ENCODE results near the gene EMC1.
"Not testable (repeated sequence)": the region's sequence is repeated elsewhere in the genome, so short reads cannot be mapped to it uniquely, and the experiment has no call there.

The EMC1 gene

GRCh38 chr1:19219451-19219850, 31.9 kb downstream of the EMC1 start:
- H3K36me3 ChIP-seq (ENCODE audit: control insufficient read depth, insufficient read depth, low read length), result peaks cover 64% of the 10 kb centered on the region
- no peaks in the 10 kb centered on the region for H3K27me3 ChIP-seq (replicated peaks; ENCODE audit: control insufficient read depth, insufficient read depth, low read length, poor library complexity, severe bottlenecking)
- H3K27ac ChIP-seq (ENCODE audit: insufficient read depth, low read length, poor library complexity, severe bottlenecking), result no peak overlapping the region
- H3K4me3 ChIP-seq (ENCODE audit: insufficient read depth, low read depth, low read length, poor library complexity, severe bottlenecking), result no peak overlapping the region
- DNase-seq, result no peak
- H3K9me3 ChIP-seq (ENCODE audit: control insufficient read depth, low read length), result no peaks in the 10 kb centered on the region
- no peaks in the 10 kb centered on the region for H3K4me1 ChIP-seq (ENCODE audit: control insufficient read depth, insufficient read depth, low read length, poor library complexity, severe bottlenecking)

- not testable (repeated sequence) for H3K9me3 ChIP-seq (ENCODE audit: control insufficient read depth, low read length); H3K4me3 ChIP-seq (ENCODE audit: insufficient read depth, low read depth, low read length, poor library complexity, severe bottlenecking); H3K27ac ChIP-seq (ENCODE audit: insufficient read depth, low read length, poor library complexity, severe bottlenecking); H3K4me1 ChIP-seq (ENCODE audit: control insufficient read depth, insufficient read depth, low read length, poor library complexity, severe bottlenecking); H3K27me3 ChIP-seq (replicated peaks; ENCODE audit: control insufficient read depth, insufficient read depth, low read length, poor library complexity, severe bottlenecking); DNase-seq
- peaks cover 37% of the 10 kb centered on the region for H3K36me3 ChIP-seq (ENCODE audit: control insufficient read depth, insufficient read depth, low read length)
Measured at GRCh38 chr1:19216585-19216984, 34.7 kb downstream of the EMC1 start.

- Histone ChIP-seq H3K4me1 (ENCODE audit: control insufficient read depth, insufficient read depth, low read length, poor library complexity, severe bottlenecking) (peaks cover 19% of the 10 kb centered on the region), H3K27ac (ENCODE audit: insufficient read depth, low read length, poor library complexity, severe bottlenecking) (no peak overlapping the region), H3K27me3 (replicated peaks; ENCODE audit: control insufficient read depth, insufficient read depth, low read length, poor library complexity, severe bottlenecking) (no peaks in the 10 kb centered on the region), H3K4me3 (ENCODE audit: insufficient read depth, low read depth, low read length, poor library complexity, severe bottlenecking) (no peak overlapping the region), H3K9me3 (ENCODE audit: control insufficient read depth, low read length) (no peaks in the 10 kb centered on the region), H3K36me3 (ENCODE audit: control insufficient read depth, insufficient read depth, low read length) (peaks cover 8% of the 10 kb centered on the region)
- no peak for DNase-seq
Measured at GRCh38 chr1:19213580-19213979, 37.7 kb downstream of the EMC1 start.

- H3K4me3 ChIP-seq (ENCODE audit: insufficient read depth, low read depth, low read length, poor library complexity, severe bottlenecking), result no peak overlapping the region
- no peaks in the 10 kb centered on the region for H3K27me3 ChIP-seq (replicated peaks; ENCODE audit: control insufficient read depth, insufficient read depth, low read length, poor library complexity, severe bottlenecking)
- peak overlapping the region; percentile 26 for H3K27ac ChIP-seq (ENCODE audit: insufficient read depth, low read length, poor library complexity, severe bottlenecking)
- H3K4me1 ChIP-seq (ENCODE audit: control insufficient read depth, insufficient read depth, low read length, poor library complexity, severe bottlenecking), result peaks cover 19% of the 10 kb centered on the region
- peaks cover 4% of the 10 kb centered on the region for H3K36me3 ChIP-seq (ENCODE audit: control insufficient read depth, insufficient read depth, low read length)
- no peaks in the 10 kb centered on the region for H3K9me3 ChIP-seq (ENCODE audit: control insufficient read depth, low read length)
- DNase-seq, result no peak
Measured at GRCh38 chr1:19212167-19212566, 39.2 kb downstream of the EMC1 start.

- no peaks in the 10 kb centered on the region for H3K9me3 ChIP-seq (ENCODE audit: control insufficient read depth, low read length)
- peaks cover 19% of the 10 kb centered on the region for H3K4me1 ChIP-seq (ENCODE audit: control insufficient read depth, insufficient read depth, low read length, poor library complexity, severe bottlenecking)
- DNase-seq, result no peak
- H3K27ac ChIP-seq (ENCODE audit: insufficient read depth, low read length, poor library complexity, severe bottlenecking), result peak overlapping the region; percentile 94
- no peaks in the 10 kb centered on the region for H3K27me3 ChIP-seq (replicated peaks; ENCODE audit: control insufficient read depth, insufficient read depth, low read length, poor library complexity, severe bottlenecking)
- no peaks in the 10 kb centered on the region for H3K36me3 ChIP-seq (ENCODE audit: control insufficient read depth, insufficient read depth, low read length)
- H3K4me3 ChIP-seq (ENCODE audit: insufficient read depth, low read depth, low read length, poor library complexity, severe bottlenecking), result peak overlapping the region; percentile 96
Measured at GRCh38 chr1:19210772-19211549, 40.4 kb downstream of the EMC1 start.

GRCh38 chr1:19209990-19210771, 41.1 kb downstream of the EMC1 start, which contains the start of gene UBR4:
Gene UBR4, minus strand, starts transcription at chr1:19210266. Its CDS starts 18 bp downstream, at chr1:19210248.
- no peaks in the 10 kb centered on the region for H3K9me3 ChIP-seq (ENCODE audit: control insufficient read depth, low read length)
- no peaks in the 10 kb centered on the region for H3K27me3 ChIP-seq (replicated peaks; ENCODE audit: control insufficient read depth, insufficient read depth, low read length, poor library complexity, severe bottlenecking)
- H3K36me3 ChIP-seq (ENCODE audit: control insufficient read depth, insufficient read depth, low read length), result no peaks in the 10 kb centered on the region
- H3K27ac ChIP-seq (ENCODE audit: insufficient read depth, low read length, poor library complexity, severe bottlenecking), result peak within 1 kb of the TSS; percentile 94
- H3K4me3 ChIP-seq (ENCODE audit: insufficient read depth, low read depth, low read length, poor library complexity, severe bottlenecking), result peak within 1 kb of the TSS; percentile 96
- peaks cover 19% of the 10 kb centered on the region for H3K4me1 ChIP-seq (ENCODE audit: control insufficient read depth, insufficient read depth, low read length, poor library complexity, severe bottlenecking)
- peak; percentile 95 to 96 (median 95) for DNase-seq

DNA sequence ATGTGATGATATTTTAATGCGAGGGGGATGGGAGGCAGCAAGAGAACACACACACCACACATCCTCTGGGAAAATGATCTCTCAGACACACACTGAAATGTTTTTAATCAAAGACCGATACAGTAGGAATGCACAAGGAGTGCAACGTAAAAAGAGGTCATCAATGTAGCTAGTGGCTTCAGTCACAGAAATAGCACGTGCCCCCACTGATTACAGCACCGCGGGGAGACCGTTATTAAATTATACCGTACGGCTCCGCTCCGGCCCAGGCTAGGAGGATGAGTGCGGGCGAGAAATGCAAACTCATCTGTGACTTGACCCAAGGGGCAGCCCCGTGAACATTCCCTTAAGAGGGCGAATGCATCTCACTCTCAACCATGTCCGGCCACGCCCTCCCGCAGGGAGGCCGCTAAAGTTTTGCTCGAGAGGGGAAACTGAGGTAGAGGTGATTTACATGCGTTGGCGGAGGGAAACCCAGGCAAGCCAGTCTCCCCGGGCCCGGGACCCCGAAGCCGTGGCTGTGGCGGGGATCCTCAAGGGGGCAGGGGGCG, 41.8 kb downstream of the EMC1 start:
- peaks cover 3% of the 10 kb centered on the region for H3K36me3 ChIP-seq (ENCODE audit: control insufficient read depth, insufficient read depth, low read length)
- peak overlapping the region; percentile 96 for H3K4me3 ChIP-seq (ENCODE audit: insufficient read depth, low read depth, low read length, poor library complexity, severe bottlenecking)
- peak overlapping the region; percentile 94 for H3K27ac ChIP-seq (ENCODE audit: insufficient read depth, low read length, poor library complexity, severe bottlenecking)
- H3K4me1 ChIP-seq (ENCODE audit: control insufficient read depth, insufficient read depth, low read length, poor library complexity, severe bottlenecking), result peaks cover 19% of the 10 kb centered on the region
- no peaks in the 10 kb centered on the region for H3K9me3 ChIP-seq (ENCODE audit: control insufficient read depth, low read length)
- H3K27me3 ChIP-seq (replicated peaks; ENCODE audit: control insufficient read depth, insufficient read depth, low read length, poor library complexity, severe bottlenecking), result no peaks in the 10 kb centered on the region
- peak; percentile 7 to 31 (median 8) for DNase-seq

DNA sequence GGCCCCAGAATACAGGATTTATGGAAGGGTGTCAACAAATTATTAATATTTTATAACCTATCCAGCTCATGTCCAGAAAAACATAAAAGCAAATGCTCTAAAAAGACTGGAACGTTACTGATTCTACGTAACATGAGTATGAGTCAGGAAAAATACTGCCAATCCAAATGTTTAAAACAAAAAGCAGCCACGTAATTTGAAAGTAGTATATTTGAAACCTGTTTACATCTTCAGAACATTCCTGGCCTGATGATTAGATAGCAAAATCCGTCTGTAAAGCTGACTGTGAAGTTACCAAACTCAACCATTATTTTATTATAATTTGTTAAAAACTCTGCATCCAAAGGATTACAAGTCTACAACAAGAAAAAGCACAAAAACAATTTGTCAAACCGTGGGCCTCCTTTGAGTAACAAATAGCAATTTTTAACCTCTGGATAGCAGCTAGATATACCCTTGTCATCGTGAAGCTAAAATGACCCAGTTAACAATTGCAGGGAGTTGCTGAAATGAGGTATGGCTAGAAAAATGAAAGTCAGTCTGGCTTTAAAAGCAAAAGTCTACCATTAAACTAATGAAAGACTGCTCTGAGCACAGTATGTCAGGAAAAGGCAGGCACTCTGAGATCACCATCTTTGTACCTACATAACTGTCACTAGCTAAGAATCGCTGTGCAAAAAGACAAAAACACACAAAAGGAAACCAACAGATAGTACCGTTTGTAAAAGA, 42.5 kb downstream of the EMC1 start:
- H3K4me1 ChIP-seq (ENCODE audit: control insufficient read depth, insufficient read depth, low read length, poor library complexity, severe bottlenecking), result peaks cover 19% of the 10 kb centered on the region
- DNase-seq, result no peak
- no peaks in the 10 kb centered on the region for H3K27me3 ChIP-seq (replicated peaks; ENCODE audit: control insufficient read depth, insufficient read depth, low read length, poor library complexity, severe bottlenecking)
- peaks cover 3% of the 10 kb centered on the region for H3K36me3 ChIP-seq (ENCODE audit: control insufficient read depth, insufficient read depth, low read length)
- no peaks in the 10 kb centered on the region for H3K9me3 ChIP-seq (ENCODE audit: control insufficient read depth, low read length)
- peak overlapping the region; percentile 94 for H3K27ac ChIP-seq (ENCODE audit: insufficient read depth, low read length, poor library complexity, severe bottlenecking)
- peak overlapping the region; percentile 96 for H3K4me3 ChIP-seq (ENCODE audit: insufficient read depth, low read depth, low read length, poor library complexity, severe bottlenecking)

DNA sequence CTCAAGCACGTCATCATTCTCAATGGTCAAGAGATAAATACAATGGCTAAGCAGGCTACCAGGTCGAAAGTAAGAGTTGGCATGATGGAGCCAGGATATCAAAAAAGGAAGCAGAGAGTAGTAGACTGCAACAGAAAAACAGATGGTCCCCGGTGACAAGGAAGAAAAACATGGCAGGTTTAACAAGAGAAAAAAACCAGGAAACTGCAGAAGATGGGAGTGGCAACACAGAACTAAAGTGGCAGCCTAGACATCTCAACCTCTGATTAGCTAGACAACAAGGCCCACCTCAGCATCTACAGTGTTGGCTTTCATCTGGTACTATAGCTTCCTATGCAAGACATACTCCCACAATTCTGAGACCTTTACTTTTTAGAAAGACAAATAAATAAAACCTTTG, 44.4 kb downstream of the EMC1 start:
- Histone ChIP-seq H3K27me3 (replicated peaks; ENCODE audit: control insufficient read depth, insufficient read depth, low read length, poor library complexity, severe bottlenecking) (no peaks in the 10 kb centered on the region), H3K36me3 (ENCODE audit: control insufficient read depth, insufficient read depth, low read length) (peaks cover 3% of the 10 kb centered on the region), H3K27ac (ENCODE audit: insufficient read depth, low read length, poor library complexity, severe bottlenecking) (no peak overlapping the region), H3K4me1 (ENCODE audit: control insufficient read depth, insufficient read depth, low read length, poor library complexity, severe bottlenecking) (peaks cover 22% of the 10 kb centered on the region), H3K4me3 (ENCODE audit: insufficient read depth, low read depth, low read length, poor library complexity, severe bottlenecking) (no peak overlapping the region), H3K9me3 (ENCODE audit: control insufficient read depth, low read length) (no peaks in the 10 kb centered on the region)
- DNase-seq, result no peak
